ENCODE results near the gene CREB5.

DNA sequence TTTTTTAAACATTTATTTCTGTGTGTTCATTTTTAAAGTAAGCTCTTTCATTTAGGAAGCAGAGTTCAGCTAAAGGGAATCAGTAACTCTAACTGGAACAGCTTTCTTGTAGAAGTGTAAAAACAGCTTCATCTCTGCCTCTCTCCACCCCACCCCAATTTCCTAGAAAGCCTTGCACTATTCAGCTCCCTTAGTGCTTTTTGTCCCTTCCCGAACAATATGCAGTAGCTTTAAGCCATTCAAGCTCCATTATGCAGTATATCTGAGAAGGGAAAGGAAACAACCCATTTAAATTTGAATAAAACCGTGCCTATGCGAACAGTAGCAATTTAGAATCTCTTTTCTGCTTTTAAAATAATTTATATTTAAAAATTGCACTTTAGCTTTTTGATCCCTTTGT, 411.3 kb downstream of the CREB5 start:
- TF ChIP-seq ZNF7 (CRISPR knock-in tag; IDR thresholded peaks at IDR 0.05) (no peak), SRSF9 (IDR thresholded peaks at IDR 0.05; ENCODE audit: borderline replicate concordance, insufficient read depth, low read depth, low read length, poor library complexity, severe bottlenecking) (no peak), ZNF891 (CRISPR knock-in tag; IDR thresholded peaks at IDR 0.05) (no peak), POLR2AphosphoS5 (IDR thresholded peaks at IDR 0.05; ENCODE audit: low read depth, low read length) (no peak), ATF1 (CRISPR knock-in tag; IDR thresholded peaks at IDR 0.05) (no peak), CTCF (CRISPR knock-in tag; IDR thresholded peaks at IDR 0.05) (no peak), RFXAP (CRISPR knock-in tag; IDR thresholded peaks at IDR 0.05; ENCODE audit: borderline replicate concordance) (no peak), ZNF616 (CRISPR knock-in tag; IDR thresholded peaks at IDR 0.05; ENCODE audit: low read depth) (no peak), ATF3 (CRISPR knock-in tag; IDR thresholded peaks at IDR 0.05) (no peak), TCF7L2 (IDR thresholded peaks at IDR 0.05; ENCODE audit: low read depth, low read length) (no peak), LCORL (IDR thresholded peaks at IDR 0.05) (no peak), LCORL (CRISPR knock-in tag; IDR thresholded peaks at IDR 0.05) (no peak), POLR2A (IDR thresholded peaks at IDR 0.05; ENCODE audit: insufficient read depth in 1 of 2, low read depth in 2 of 2, low read length in 2 of 2) (no peak)
- TF ChIP-seq, protein P1, sequence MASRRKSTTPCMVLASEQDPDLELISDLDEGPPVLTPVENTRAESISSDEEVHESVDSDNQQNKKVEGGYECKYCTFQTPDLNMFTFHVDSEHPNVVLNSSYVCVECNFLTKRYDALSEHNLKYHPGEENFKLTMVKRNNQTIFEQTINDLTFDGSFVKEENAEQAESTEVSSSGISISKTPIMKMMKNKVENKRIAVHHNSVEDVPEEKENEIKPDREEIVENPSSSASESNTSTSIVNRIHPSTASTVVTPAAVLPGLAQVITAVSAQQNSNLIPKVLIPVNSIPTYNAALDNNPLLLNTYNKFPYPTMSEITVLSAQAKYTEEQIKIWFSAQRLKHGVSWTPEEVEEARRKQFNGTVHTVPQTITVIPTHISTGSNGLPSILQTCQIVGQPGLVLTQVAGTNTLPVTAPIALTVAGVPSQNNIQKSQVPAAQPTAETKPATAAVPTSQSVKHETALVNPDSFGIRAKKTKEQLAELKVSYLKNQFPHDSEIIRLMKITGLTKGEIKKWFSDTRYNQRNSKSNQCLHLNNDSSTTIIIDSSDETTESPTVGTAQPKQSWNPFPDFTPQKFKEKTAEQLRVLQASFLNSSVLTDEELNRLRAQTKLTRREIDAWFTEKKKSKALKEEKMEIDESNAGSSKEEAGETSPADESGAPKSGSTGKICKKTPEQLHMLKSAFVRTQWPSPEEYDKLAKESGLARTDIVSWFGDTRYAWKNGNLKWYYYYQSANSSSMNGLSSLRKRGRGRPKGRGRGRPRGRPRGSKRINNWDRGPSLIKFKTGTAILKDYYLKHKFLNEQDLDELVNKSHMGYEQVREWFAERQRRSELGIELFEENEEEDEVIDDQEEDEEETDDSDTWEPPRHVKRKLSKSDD (CRISPR knock-in tag; IDR thresholded peaks at IDR 0.05; ENCODE audit: low read depth) = no peak
